Activated CD8-positive, alpha-beta memory T cell treated with anti-CD3 and anti-CD28 coated beads, Interleukin-2, amount 50 U/mL, for 24 hours (primary cell): Measurements from ENCODE around the gene SEC14L5.

Experiments used
- DNase-seq: peaks from one replicate; pipeline ENCODE4 v3.0.0-alpha.2; 2020; ENCODE audit errors: extremely low read depth

Gene SEC14L5

GRCh38 chr16:4931381-4931780 lies 26.7 kb upstream of the SEC14L5 start:
- no peak for DNase-seq

DNA sequence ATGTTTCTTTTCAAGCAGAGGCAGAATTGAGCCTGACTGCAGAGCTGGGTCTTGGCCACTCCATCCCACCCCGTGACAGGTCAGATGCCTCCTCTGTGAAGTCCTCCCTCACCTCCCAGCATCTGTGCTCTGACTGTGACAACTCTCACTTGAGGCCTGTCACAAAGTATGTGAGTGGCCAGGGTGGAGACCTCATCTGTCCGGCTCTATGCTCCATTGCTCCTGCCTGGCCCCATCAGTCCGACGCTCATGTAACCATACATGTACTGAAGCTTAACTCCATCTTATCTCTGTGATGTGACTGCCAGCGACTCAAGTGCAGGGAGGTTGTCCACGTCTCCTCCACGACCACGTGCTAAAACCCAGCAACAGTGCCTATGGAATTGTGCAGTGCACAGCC lies 24.7 kb upstream of the SEC14L5 start:
- no peak for DNase-seq

GRCh38 chr16:4933871-4934395 lies 24.2 kb upstream of the SEC14L5 start:
- DNase-seq: no peak

DNA sequence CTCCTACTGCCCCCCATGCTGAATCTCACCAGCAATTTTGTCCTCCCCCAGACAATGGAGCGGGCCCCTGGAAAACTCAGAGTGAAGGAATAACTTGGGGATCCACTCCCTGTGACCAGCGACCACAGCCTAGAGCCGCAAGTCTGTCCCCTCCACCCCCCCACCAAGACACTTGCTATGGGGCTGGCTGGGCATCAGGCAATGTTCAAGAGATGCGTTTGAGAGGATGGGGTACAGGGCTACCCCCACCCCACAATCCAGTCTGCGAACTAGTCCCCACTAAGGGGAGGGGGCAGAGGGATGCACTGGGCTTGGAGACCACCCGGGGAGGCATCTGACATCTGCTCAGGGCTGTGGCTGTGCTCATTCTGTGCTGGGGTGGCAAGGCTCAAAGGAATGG lies 23.5 kb upstream of the SEC14L5 start:
- no peak for DNase-seq

GRCh38 chr16:4935241-4935855 lies 22.8 kb upstream of the SEC14L5 start:
- DNase-seq: no peak

- DNase-seq: no peak
Measured at GRCh38 chr16:4936181-4936990, 21.7 kb upstream of the SEC14L5 start.

DNA sequence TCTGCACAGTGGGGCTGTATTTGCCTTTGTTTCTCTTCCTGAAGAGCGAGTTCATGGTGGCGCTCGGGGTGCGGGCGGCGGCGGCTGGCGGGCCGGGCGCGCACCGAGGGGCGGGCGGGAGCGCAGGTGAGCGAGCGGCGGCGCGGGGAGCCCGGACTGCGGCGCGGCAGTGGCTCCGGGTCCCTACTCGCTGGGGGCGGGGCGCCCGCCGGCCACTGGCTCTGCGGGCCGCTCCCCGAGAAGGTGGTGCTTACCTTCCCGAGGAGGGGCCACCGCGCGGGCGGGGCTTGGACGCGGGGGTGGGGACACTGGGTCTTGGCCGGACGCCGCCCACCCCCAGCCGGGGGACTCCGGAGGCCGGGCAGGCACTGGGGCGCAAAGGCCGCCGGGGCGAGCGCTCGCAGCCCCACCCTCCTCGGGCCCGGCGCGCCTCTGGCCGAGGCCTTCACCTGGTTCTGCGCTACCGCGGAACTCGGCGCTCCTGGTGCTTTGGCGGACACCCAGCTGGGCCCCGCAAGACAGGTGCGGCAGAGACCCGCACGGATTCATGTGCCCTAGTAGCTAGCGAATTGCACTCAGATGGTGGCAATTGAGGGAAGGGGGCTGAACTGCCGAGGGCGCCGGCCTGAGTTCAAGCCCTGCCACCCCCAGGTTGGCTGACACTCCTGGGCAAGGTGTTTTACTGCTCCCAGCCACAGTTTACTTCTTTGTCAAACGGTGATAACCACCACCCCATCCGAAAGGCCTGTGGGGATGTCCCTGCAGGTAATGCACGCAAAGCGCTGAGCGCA lies 20.9 kb upstream of the SEC14L5 start, which contains the start of gene PPL:
PPL (minus strand) TSS at position 158 of the 791 bp plus-strand sequence; CDS start at position 55, 103 bp downstream.
- no peak for DNase-seq

GRCh38 chr16:4937782-4938682 lies 20.1 kb upstream of the SEC14L5 start:
- no peak for DNase-seq

DNA sequence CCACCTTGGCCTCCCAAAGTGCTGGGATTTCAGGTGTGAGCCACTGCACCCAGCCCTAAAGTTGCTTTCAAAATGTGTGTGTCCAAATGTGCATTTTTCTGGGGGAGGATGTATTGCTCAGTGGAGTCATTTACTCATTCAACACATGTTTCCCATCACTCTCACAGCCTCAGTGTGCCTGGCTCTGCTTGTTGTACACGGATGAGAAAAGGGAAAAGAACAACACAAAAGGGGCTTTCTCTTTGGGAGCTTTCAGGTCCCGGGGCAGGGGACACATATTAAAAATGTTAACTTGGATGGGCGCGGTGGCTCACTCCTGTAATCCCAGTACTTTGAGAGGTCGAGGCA lies 19.5 kb upstream of the SEC14L5 start:
- DNase-seq: no peak

GRCh38 chr16:4940719-4941118 lies 17.4 kb upstream of the SEC14L5 start:
- DNase-seq: no peak

- no peak for DNase-seq
Measured at GRCh38 chr16:4942481-4942880, 15.6 kb upstream of the SEC14L5 start.

DNA sequence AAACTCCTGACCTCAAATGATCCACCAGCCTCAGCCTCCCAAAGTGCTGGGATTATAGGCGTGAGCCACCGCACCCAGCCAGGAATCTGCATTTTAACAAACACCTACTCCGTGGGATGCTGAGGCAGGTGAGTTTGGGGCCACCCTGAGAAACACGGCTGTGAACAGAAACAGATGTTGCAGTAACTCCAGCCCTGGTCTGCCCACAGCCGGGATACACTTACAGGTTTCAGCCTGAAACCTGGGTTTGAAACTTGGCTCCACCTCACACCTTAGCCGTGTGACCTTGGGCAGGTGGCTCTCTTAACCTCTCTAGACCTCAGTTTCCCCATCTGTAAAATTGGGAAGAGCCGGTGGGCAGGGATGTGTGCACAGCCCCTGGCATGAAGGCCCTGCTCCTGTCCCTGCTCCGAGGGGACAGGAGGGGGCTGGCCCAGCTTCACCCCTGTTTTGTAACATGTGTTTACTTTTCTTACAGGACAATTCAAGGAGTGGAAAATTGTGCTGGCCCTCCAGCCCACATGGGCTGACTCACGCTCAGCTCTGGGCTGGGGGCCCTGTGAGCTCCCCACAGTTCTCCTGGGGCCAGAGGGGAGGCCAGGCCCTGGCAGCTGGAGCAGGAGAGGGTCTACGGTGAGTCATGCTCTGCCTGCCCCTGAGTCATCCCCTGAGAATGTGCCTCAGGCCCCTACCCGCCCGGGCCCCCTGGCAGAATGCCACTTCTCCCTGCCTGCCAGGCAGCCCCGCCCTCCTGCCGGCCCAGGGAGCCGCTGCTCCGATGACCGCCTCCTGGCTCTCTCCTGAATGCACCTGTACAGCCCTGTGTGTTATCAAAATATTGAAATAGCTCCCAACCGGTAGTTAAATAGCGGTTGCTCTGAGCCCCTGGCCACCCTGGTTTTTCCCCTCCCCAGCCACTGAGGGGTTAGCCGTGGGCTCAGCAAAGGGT lies 13.5 kb upstream of the SEC14L5 start:
- no peak for DNase-seq

GRCh38 chr16:4945560-4946502 lies 12.3 kb upstream of the SEC14L5 start:
- DNase-seq: no peak

GRCh38 chr16:4946917-4947316 lies 11.2 kb upstream of the SEC14L5 start:
- no peak for DNase-seq

DNA sequence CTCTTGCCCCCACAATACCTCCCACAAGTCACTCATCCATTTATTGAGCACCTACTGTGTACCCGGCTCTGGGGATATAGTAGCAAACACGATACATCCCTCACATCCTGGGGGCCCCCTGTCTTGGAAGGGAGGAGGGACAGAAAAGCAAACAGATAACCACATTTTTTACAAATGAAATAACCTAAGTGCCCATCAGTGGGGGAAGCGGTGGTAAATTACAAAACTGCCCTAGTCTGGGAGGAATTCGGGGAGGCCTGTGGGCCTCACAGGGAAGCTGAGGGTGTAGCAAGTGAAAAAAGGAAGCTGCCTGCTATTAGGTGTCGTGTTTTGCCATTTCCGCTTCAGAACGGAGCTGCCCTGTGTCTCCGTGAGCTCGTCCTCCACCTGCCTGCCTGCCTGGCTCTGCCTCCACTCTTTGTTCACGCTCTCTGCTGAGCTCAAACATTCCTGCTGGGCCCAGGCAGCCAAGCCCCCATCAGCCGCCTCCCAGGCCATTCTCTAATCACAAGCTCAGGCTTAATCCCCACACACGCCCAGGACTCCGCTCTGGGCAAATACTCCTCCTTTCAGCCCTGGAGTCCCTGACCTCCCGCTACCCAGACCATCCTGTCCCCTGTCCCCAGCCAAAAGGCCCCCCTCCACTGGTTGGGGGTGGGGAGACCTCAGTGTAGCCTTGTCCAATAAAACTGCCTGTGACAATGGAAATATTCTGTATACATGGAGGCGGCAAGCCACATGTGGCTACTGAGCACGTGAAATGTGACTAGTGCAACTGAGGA lies 10.2 kb upstream of the SEC14L5 start:
- DNase-seq: no peak

GRCh38 chr16:4948903-4949766 lies 9.0 kb upstream of the SEC14L5 start:
- no peak for DNase-seq

DNA sequence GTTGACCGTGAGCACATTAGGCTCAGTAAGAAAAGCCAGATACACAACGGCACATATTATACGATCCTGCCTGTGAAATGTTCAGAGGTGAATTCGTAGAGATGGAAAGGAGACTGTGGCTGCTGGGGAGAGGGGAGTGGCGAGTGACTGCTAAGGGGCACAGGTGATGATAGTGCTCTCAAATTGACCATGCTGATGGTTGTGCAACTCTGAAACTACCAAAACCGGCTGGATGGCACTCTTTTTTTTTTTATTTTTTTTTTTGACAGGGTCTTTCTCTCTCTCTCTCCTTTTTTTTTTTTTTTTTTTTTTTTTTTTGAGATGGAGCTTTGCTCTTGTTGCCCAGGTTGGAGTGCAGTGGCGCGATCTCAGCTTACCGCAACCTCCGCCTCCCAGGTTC lies 8.1 kb upstream of the SEC14L5 start:
- DNase-seq: no peak
